BJ (cell line): Measurements from ENCODE around the gene CDC42BPA. TPM values are rescaled to one million over a fixed set of nuclear protein-coding genes. Genes with fewer than 3 reads are reported as not detected.

Experiments
- CTCF ChIA-PET: fragments of 350-600 bp; formaldehyde crosslinking; extraction: SDS; loops from one replicate; lab custom pipeline; 2021; ENCODE audit warnings: antibody characterized with exemption, inconsistent platforms; lab: Yijun Ruan, JAX
- POLR2A ChIA-PET: fragments of 300-600 bp; sonication (Branson Sonifier 250); formaldehyde crosslinking; extraction: SDS; loops from one replicate; lab custom pipeline; 2021; ENCODE audit warnings: antibody characterized with exemption; lab: Charles Lee
- DNase-seq: peaks from one replicate; pipeline ENCODE4 v3.0.0-alpha.2; 2011; ENCODE audit warnings: low read depth
- H3K27me3 ChIP-seq: 2 replicates; pipeline ENCODE4 v1.6.0; 2011; ENCODE audit warnings: low read length; ENCODE audit not compliant: control insufficient read depth, insufficient read depth
- H3K36me3 ChIP-seq: 2 replicates; pipeline ENCODE4 v1.5.1; 2011; ENCODE audit warnings: low read length; ENCODE audit not compliant: control insufficient read depth, insufficient read depth
- H3K4me3 ChIP-seq: 2 replicates; pipeline ENCODE4 v1.5.1; 2011; ENCODE audit warnings: low read depth, mild to moderate bottlenecking, control low read depth, low read length
- polyA plus RNA-seq: library from polyadenylated mRNA; depleted of rRNA; stranded (reverse); fragments of >200 nt; gene quantifications from 2 replicates; pipeline ENCODE4 v1.2.3, GENCODE V29; 2011
- TF ChIP-seq, protein P1 (sequence below): IDR thresholded peaks from 2 replicates; pipeline ENCODE4 v1.5.1; 2011; ENCODE audit warnings: low read depth, mild to moderate bottlenecking, control low read depth, inconsistent platforms, low read length, moderate library complexity; ENCODE audit not compliant: insufficient read depth

CDC42BPA gene
- polyA plus RNA-seq, 1 experiment: 17.9 TPM

DNA sequence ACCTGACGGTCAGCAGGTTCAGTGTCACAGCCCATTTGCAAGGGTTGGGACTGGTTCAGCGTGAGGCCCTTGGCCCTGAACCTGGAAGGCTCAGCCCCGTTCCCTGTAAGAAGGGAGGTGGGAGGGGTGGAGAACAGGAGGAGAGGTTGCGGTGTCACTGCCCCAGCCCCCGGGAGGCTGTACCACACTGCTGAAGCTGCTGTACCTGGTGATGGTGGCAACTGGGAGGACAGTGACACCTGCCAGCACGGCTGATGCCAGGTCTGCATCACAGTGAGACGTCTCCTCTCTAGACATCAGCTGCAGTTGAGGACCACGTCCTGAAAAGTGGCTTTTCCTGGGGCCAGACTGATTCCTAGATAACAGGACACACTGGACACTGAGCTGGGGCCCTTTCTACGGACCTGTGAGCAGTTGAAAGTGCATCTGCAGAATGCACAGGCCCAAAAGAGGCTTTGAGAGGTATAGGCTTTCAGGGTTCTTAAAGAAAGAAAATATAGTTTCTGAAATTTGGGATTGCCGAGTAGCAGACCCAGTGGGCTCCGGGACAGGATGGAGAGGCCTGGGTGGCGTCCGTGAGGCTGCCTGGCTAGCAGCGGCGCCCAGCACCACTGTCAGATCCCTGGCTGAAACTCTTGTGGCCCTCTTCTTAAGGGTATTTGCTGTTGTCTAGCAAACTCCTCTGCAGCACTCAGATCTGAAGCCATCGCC is 330.5 kb downstream of the CDC42BPA start:
- Histone ChIP-seq H3K27me3 (no peaks in the 10 kb centered on the region), H3K4me3 (no peak overlapping the region), H3K36me3 (peaks cover 10% of the 10 kb centered on the region)
- ChIA-PET POLR2A (no interaction called here), CTCF (no interaction called here)
- DNase-seq: no peak
- TF ChIP-seq, protein P1, sequence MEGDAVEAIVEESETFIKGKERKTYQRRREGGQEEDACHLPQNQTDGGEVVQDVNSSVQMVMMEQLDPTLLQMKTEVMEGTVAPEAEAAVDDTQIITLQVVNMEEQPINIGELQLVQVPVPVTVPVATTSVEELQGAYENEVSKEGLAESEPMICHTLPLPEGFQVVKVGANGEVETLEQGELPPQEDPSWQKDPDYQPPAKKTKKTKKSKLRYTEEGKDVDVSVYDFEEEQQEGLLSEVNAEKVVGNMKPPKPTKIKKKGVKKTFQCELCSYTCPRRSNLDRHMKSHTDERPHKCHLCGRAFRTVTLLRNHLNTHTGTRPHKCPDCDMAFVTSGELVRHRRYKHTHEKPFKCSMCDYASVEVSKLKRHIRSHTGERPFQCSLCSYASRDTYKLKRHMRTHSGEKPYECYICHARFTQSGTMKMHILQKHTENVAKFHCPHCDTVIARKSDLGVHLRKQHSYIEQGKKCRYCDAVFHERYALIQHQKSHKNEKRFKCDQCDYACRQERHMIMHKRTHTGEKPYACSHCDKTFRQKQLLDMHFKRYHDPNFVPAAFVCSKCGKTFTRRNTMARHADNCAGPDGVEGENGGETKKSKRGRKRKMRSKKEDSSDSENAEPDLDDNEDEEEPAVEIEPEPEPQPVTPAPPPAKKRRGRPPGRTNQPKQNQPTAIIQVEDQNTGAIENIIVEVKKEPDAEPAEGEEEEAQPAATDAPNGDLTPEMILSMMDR: no peak

DNA sequence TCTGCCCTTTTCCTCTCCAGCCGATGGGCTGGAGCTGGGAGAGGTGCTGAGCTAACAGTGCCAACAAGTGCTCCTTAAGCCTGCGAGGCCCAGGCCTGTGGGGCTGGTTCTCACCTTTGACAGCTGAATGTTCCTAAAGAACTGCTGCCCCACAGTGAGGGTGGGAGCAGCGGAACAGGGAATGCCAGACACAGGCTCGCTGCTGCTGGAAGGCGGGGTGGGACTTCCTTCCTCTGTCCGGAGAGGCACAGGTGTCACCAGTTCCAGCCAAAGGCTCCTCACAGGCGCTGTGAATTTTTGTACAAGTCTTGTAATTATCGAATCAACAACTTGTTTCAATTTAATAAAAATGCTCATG is 331.1 kb downstream of the CDC42BPA start:
- DNase-seq: no peak
- TF ChIP-seq, protein P1: no peak
- H3K27me3 ChIP-seq: no peaks in the 10 kb centered on the region
- ChIA-PET POLR2A (no interaction called here), CTCF (no interaction called here)
- H3K4me3 ChIP-seq: no peak overlapping the region
- peaks cover 8% of the 10 kb centered on the region for H3K36me3 ChIP-seq

DNA sequence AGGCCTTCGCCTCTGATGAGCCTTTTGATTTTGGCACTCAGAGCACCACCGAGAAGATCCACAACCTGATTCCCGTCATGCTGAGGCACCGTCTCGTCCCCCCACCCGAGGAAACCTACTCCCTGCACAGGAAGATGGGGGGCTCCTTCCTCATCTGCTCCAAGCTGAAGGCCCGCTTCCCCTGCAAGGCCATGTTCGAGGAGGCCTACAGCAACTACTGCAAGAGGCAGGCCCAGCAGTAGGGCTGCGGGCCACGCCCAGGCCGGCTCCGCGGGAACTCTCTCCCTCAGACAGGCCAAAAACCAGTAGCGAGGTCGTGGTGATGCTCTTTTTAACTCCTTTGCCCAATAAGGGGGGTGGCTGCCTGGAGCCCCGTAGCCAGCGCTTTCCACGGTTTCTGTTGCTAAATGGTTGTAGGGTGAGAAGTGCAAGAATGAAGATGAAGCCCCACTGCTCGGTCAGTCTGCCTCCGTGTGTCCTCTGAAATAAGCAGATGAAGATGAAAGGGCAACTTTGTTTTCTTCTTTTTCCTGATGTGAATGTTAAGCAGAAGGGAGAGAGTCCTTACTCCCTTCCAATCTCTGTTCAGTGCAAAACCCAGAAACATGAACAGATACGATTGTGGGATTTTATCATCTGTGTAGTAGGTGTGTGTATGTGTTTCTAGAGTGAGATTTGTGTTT is 331.7 kb downstream of the CDC42BPA start:
- TF ChIP-seq, protein P1: no peak
- no peak overlapping the region for H3K4me3 ChIP-seq
- POLR2A ChIA-PET: no interaction called here
- H3K36me3 ChIP-seq: peaks cover 8% of the 10 kb centered on the region
- no peaks in the 10 kb centered on the region for H3K27me3 ChIP-seq
- CTCF ChIA-PET: no interaction called here
- no peak for DNase-seq

DNA sequence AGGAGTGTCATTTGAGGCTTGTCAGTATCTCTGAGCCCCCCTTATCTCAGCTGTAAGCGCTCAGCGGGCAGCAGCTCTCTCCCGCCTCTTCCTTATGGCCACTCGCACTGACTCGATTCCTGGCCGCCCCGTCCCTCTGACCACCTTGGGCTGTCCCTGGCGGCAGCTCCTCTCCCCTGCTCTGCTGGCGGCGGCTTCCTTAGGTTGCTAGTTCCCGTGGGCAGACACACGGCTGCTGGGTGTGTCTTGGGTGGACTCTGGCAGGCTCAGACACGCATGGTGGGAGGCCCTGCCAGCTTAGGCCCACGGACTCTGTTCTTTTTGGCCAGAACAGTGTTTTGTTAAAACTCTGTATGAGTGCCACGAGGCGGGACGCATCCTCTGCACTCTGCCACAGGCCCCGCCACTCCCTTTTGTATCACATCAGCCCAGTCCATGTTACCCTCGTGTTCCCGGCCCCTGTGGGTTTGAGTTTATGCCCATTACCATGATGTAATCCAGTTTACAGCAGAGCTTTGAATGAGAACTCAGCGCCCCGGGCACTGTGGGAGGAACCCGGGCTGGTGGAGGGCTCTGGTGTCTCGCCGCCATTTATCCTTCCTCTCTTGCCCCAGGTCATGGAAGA is 332.3 kb downstream of the CDC42BPA start:
- no peaks in the 10 kb centered on the region for H3K27me3 ChIP-seq
- TF ChIP-seq, protein P1: no peak
- ChIA-PET POLR2A (no interaction called here), CTCF (no interaction called here)
- no peak overlapping the region for H3K4me3 ChIP-seq
- no peak for DNase-seq
- H3K36me3 ChIP-seq: peaks cover 9% of the 10 kb centered on the region

DNA sequence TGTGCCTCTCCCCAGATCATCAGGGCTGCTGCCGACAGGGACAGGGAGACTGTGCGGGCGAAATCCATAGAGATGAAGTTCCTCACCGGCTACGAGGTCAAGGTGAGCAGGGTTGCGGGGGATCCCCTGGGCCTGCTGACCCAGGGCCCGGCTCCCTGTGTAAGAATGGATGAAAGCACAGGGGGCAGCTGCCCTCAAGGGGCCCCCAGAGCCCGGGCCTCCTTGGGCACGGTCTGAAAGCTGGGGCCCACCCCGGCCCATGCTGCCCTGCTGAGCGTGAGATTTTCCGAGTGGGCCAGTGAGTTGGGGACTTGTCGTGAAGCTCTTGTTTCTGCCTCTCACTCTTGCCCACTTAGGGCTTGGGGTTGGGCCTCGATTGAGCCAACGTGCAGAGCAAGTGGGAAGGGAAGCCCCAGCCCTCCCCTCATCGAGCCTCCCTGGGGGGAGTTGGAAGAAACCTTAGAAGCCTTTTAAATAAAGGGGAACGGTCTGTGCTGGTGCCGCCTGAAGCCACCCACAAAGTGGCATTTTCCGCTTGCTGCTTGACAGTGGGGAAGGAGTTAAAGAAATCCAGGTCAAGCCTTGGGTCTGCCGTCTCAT is 333.0 kb downstream of the CDC42BPA start:
- TF ChIP-seq, protein P1: no peak
- ChIA-PET POLR2A (no interaction called here), CTCF (no interaction called here)
- peaks cover 7% of the 10 kb centered on the region for H3K36me3 ChIP-seq
- DNase-seq: no peak
- H3K4me3 ChIP-seq: no peak overlapping the region
- no peaks in the 10 kb centered on the region for H3K27me3 ChIP-seq
